ENCODE data around the gene MYO7B.

The MYO7B gene

GRCh38 chr2:127535422-127535901 lies at the start of gene MYO7B:
TSS of gene MYO7B (plus strand) at chr2:127535683. CDS start at chr2:127559723, 24,040 bp downstream.
- no peak for FAIRE-seq

DNA sequence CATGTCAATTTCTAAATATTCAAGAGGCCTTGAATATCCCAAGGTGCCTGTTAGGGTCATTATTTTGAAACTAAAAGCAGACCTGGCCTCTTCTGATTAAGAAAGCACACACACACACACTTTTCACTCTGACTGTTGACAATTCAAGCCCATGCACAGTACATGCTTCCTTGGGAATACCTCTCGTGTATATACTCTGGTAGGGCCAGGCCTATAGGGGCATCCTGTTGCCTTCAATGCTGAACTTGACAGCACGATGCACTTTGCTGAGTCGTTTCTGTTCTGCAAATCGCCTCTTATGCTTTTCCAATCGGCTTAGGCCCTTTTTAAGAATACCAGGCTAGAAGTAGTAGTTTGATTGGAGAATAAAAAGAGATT lies 49.8 kb upstream of the MYO7B start:
- no peak for FAIRE-seq

GRCh38 chr2:127486247-127487058 lies 49.0 kb upstream of the MYO7B start:
- no peak for FAIRE-seq

DNA sequence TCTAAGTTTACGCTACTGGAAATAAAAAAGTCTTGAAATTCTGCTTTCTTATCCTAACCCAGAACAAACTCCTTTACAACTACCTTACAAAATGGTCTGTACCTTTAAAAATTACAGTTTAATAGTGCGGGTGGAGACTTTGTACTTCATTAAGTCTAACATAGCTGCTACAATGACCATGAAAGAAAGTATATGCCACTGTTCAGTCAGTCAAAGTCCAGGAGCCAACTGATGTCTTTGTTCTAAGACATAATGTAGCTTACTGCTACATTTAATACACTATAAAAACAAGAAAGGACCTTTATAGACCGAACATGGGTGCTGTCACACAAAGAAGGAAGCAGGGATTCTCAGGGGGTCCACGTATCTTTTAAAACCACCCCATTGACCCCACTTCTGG lies 45.2 kb upstream of the MYO7B start:
- no peak for FAIRE-seq

DNA sequence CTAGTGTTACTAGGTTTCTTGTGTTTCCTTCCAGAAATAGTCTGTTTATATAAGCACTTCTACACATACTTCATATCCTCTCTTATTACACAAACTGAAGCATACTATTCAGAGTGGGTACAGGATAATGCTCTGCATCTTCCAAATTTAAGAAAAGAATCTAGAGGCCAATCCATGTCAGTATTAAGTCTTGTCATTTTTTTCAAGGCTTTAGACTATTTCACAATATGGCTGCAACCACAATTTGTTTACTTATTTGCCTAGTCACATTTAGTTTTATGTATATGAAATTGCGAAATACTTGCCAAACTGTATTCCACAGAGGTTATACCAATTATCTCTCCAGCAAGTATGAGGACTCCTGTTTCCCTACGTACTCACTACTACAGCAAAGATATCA lies 37.1 kb upstream of the MYO7B start:
- FAIRE-seq: no peak

GRCh38 chr2:127503491-127503890 lies 32.0 kb upstream of the MYO7B start:
- no peak for FAIRE-seq

GRCh38 chr2:127504552-127505430 lies 30.7 kb upstream of the MYO7B start:
- no peak for FAIRE-seq

- no peak for FAIRE-seq
Measured at GRCh38 chr2:127506510-127506909, 29.0 kb upstream of the MYO7B start.

DNA sequence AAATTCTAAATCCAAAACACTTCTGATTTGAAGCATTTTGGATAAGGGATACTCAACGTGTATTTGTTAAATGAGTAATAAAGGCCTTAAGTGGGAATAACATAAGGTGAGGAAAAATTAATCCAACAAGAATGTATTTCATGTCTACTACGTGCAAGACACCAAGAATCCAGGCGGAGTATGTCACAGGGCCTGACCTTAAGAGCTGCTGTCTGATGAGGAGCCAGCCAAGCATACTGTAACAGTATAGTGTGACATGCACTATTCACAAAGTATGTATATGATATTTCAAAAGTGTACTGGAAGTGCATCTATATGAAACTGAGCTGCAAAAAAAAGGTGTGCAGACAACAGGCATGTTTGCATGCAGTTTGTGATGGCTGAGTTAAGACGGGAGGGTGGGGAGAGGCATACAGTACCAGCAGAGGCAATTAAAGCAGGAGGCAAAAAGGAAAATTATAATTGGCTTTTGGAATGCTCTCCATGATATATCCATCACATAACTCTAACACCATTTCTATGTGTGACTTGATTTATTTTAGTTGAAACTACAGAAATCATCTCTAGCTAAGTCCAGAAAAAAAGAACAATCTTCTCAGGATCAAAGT lies 27.4 kb upstream of the MYO7B start:
- no peak for FAIRE-seq

DNA sequence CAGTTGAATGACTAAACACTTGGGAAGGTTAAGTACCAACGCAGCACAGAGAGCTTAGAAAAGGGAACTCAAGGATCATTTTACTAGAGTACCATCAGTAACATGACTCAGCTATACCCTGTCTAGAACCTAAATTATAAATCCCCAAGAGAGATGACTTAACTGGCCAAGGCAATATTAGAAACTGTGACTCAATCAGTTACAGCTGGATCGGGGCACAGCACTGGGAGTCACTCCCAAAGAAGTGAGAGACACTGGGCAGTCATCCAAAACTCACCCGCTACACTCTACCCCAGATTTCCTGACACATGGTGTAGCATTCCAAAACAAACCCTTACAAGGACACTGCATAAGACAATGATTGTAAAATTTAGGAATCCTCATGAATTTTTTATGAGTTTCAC lies 26.9 kb upstream of the MYO7B start:
- no peak for FAIRE-seq

GRCh38 chr2:127510073-127510472 lies 25.4 kb upstream of the MYO7B start:
- FAIRE-seq: no peak

- no peak for FAIRE-seq
Measured at GRCh38 chr2:127511090-127511695, 24.3 kb upstream of the MYO7B start.

DNA sequence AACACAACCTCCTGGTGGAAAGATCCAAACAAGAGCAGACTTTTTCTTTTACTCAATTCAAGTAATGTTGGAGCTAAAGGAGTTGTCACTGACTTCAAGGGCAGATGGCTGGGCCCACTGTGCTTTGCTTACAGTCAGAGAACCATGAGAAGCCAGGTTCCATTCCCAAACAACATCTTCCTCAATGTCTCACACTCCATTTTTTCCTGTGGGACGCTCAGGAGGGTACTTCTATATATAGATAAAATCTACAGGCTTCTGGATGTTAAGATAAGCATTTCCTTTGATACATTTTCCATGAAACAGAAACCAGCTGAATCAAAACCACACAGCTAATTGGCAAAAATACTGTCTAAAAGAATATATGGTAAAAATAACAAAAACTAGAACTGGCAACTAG lies 23.6 kb upstream of the MYO7B start:
- no peak for FAIRE-seq

- FAIRE-seq: no peak
Measured at GRCh38 chr2:127512362-127512761, 23.1 kb upstream of the MYO7B start.

- FAIRE-seq: no peak
Measured at GRCh38 chr2:127514076-127514475, 21.4 kb upstream of the MYO7B start.

DNA sequence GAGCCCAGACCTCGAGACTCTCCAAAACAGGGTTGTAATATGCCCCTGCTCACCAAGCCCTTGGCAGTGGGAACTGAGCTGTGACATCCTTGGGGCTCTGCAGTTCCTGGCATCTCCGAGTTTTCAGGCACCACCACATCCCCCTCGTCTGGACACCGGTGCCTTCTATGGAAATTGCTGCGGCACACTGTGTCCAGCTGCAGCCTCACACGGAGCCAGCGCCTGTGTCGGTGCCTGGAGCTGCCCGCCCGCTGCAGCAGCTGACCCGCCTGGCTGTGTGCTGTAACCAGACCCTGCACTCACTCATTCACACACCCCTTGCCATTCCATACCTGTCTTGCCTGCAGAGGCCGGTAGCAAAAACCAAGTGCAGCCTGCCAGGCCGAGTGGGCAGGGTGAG lies 21.0 kb upstream of the MYO7B start:
- no peak for FAIRE-seq

GRCh38 chr2:127515383-127515915 lies 20.0 kb upstream of the MYO7B start:
- FAIRE-seq: no peak

- FAIRE-seq: no peak
Measured at GRCh38 chr2:127516041-127516762, 19.3 kb upstream of the MYO7B start.

DNA sequence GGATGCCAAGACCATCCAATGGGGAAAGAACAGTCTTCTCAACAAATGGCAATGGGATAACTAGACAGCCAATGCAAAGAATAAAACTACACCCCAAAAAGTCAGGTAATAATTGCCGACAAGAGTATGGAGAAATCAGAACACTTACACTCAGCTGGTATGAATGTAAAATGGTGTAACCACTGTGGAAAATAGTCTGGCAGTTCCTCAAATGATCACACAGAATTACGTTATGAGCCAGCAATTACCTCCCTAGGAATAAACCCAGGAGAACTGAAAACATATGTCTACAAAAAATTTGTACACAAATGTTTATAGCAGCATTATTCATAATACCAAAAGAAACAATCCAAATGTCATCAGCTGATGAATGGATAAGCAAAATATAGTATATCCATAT lies 18.0 kb upstream of the MYO7B start:
- FAIRE-seq: no peak

GRCh38 chr2:127520424-127520823 lies 15.1 kb upstream of the MYO7B start:
- no peak for FAIRE-seq

DNA sequence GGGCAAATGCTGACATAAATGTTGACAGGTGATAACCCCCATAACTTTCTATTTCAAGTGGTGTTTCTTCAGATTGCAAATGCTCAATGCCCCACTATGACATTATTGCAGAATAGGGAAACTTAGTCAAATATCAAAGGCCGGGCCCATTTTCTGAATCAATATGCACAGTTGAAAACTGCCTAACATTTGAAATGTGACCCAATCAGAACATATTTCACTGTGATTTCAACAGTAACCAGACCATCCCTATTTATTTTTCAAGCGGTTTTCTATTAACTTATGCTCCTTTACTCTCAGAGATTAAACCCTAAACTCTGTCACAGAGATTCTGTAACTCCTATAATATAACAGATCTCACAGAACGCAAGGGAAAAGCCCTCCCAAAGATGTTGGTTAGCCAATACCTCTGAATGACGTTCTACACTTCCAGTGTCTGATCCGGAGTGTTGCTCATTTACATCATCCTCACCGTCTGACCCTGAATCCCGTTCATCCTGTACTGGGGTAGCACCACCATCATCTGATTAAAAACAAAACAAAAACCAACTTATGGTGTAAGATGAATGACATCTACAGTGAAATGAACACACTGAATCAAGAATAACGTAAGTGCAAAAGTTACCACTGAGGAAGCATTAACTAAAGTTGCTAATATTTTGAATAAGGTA lies 12.1 kb upstream of the MYO7B start:
- no peak for FAIRE-seq
